Endothelial cell of umbilical vein (primary cell): ENCODE measurements around the gene HK3. TPM values are rescaled to one million over a fixed set of nuclear protein-coding genes. Genes with fewer than 3 reads are reported as not detected.

Experiments
- BruUV-seq: library from RNA; stranded (reverse); fragments of 400-500 nt; replicated peaks from 2 replicates; lab custom pipeline; 2021; lab: Mats Ljungman, UMichigan
- CTCF ChIA-PET: fragments of 300-600, 350-600 bp; sonication (Branson Sonifier 250); formaldehyde crosslinking; loops from one replicate; lab custom pipeline; 2021; ENCODE audit warnings: antibody characterized with exemption, inconsistent platforms; lab: Charles Lee
- POLR2A ChIA-PET: fragments of 300-600, 350-600 bp; sonication (Branson Sonifier 250); formaldehyde crosslinking; loops from one replicate; lab custom pipeline; 2021; ENCODE audit warnings: antibody characterized with exemption, inconsistent platforms; lab: Charles Lee
- DNase-seq: peaks from one replicate; pipeline ENCODE4 v3.0.0-alpha.2; 2011; ENCODE audit warnings: low read depth, low spot score
- FAIRE-seq: peaks from 2 replicates; lab custom pipeline; 2011; peaks lifted over from hg19 to GRCh38; lab: Jason Lieb, UNC
- H2AFZ ChIP-seq: 2 replicates; pipeline ENCODE4 v1.6.0; 2012; ENCODE audit warnings: low read depth, low read length, control low read depth, inconsistent platforms
- H3K27ac ChIP-seq: 2 replicates; pipeline ENCODE4 v1.5.1; 2011; ENCODE audit warnings: low read depth, mild to moderate bottlenecking, control low read depth, low read length, moderate library complexity; ENCODE audit not compliant: insufficient read depth
- H3K27me3 ChIP-seq, 2 experiments: 2 replicates each; pipeline versions ENCODE4 v1.6.0 to v1.6.1; 2011; ENCODE audit warnings: low read length in 2 of 2, mixed read lengths in 1 of 2; ENCODE audit not compliant: control insufficient read depth in 2 of 2, insufficient read depth in 2 of 2
- H3K36me3 ChIP-seq, 2 experiments: 2 replicates in 1 of 2; 3 replicates in 1 of 2; pipeline ENCODE4 v1.5.1; 2011; ENCODE audit warnings: low read length in 2 of 2, mild to moderate bottlenecking in 1 of 2, moderate library complexity in 1 of 2; ENCODE audit not compliant: control insufficient read depth in 2 of 2, insufficient read depth in 2 of 2; ENCODE audit errors: extremely low read depth in 1 of 2
- H3K4me1 ChIP-seq: 3 replicates; pipeline ENCODE4 v1.5.1; 2011; ENCODE audit warnings: mild to moderate bottlenecking, low read length; ENCODE audit not compliant: control insufficient read depth, insufficient read depth; ENCODE audit errors: extremely low read depth
- H3K4me2 ChIP-seq: 2 replicates; pipeline ENCODE4 v1.6.1; 2011; ENCODE audit warnings: low read length, control low read depth, mixed read lengths; ENCODE audit not compliant: insufficient read depth
- H3K4me3 ChIP-seq, 3 experiments: fragments of 200-600 bp in 1 of 3; sonication (generic), shearing (Covaris generic) in 1 of 3; replicated peaks in 1 of 3; 2 replicates each; pipeline ENCODE4 v1.5.1; 2011 to 2016; ENCODE audit warnings: control low read depth in 3 of 3, low read length in 3 of 3, mild to moderate bottlenecking in 2 of 3, inconsistent platforms in 1 of 3, low read depth in 1 of 3, moderate library complexity in 1 of 3; ENCODE audit not compliant: insufficient read depth in 1 of 3
- H3K79me2 ChIP-seq: 2 replicates; pipeline ENCODE4 v1.6.0; 2012; ENCODE audit warnings: low read length, inconsistent platforms; ENCODE audit not compliant: control insufficient read depth, insufficient read depth
- H3K9ac ChIP-seq: replicated peaks from 2 replicates; pipeline ENCODE3; 2011; ENCODE audit warnings: low read length, control low read depth; ENCODE audit not compliant: insufficient read depth; ENCODE audit errors: extremely low read depth
- H3K9me1 ChIP-seq: replicated peaks from 3 replicates; pipeline ENCODE4 v1.6.0; 2011; ENCODE audit warnings: mild to moderate bottlenecking, low read length; ENCODE audit not compliant: control insufficient read depth, insufficient read depth; ENCODE audit errors: extremely low read depth
- H3K9me3 ChIP-seq: replicated peaks from 2 replicates; pipeline ENCODE4 v1.5.1; 2012; ENCODE audit warnings: low read length, inconsistent platforms; ENCODE audit not compliant: control insufficient read depth, insufficient read depth
- H4K20me1 ChIP-seq: replicated peaks from 2 replicates; pipeline ENCODE3; 2011; ENCODE audit warnings: mild to moderate bottlenecking, low read length; ENCODE audit not compliant: control insufficient read depth, insufficient read depth; ENCODE audit errors: extremely low read depth
- EZH2 ChIP-seq: IDR thresholded peaks from 2 replicates; pipeline ENCODE4 v1.6.1; 2012; ENCODE audit warnings: borderline replicate concordance, low read depth, mild to moderate bottlenecking, moderate library complexity, low read length, inconsistent platforms; ENCODE audit not compliant: severe bottlenecking
- FOS ChIP-seq: IDR thresholded peaks from 2 replicates; pipeline ENCODE4 v1.6.1; 2011; ENCODE audit warnings: mild to moderate bottlenecking, low read length, moderate library complexity, borderline replicate concordance; ENCODE audit not compliant: insufficient read depth
- GATA2 ChIP-seq: IDR thresholded peaks from 2 replicates; pipeline ENCODE4 v1.7.0; 2011; ENCODE audit warnings: low read depth, mild to moderate bottlenecking, moderate library complexity, mixed read lengths, low read length; ENCODE audit not compliant: insufficient read length, insufficient read depth
- JUN ChIP-seq: IDR thresholded peaks from 2 replicates; pipeline ENCODE4 v1.6.1; 2011; ENCODE audit warnings: borderline replicate concordance, low read depth; ENCODE audit not compliant: insufficient read length, insufficient read depth
- MYC ChIP-seq: IDR thresholded peaks from one replicate; pipeline ENCODE4 v1.6.1; 2011; ENCODE audit warnings: mild to moderate bottlenecking, low read depth, low read length
- POLR2A ChIP-seq: IDR thresholded peaks from 2 replicates; pipeline ENCODE4 v1.6.1; 2012; ENCODE audit warnings: low read depth, mild to moderate bottlenecking, control low read depth, low read length
- POLR2AphosphoS5 ChIP-seq: IDR thresholded peaks from 2 replicates; pipeline ENCODE4 v1.6.1; 2012; ENCODE audit warnings: low read depth, mild to moderate bottlenecking, control low read depth, low read length, moderate library complexity; ENCODE audit not compliant: insufficient read depth
- dilution Hi-C: fragments of 300-500 bp; cut with MboI; formaldehyde crosslinking; loops from one replicate; pipeline ENCODE4 v1.15.0; 2019; ENCODE audit warnings: low sequenced_read_pairs; ENCODE audit not compliant: extremely low pct_ligation_motif_present
- intact Hi-C: fragments of 100-400 bp; cut with micrococcal nuclease; formaldehyde crosslinking; loops from one replicate; pipeline ENCODE4 v1.10.0; 2022
- polyA plus RNA-seq, 4 experiments: library from polyadenylated mRNA; depleted of rRNA in 3 of 4; stranded (reverse) in 3 of 4; unstranded in 1 of 4; fragments of >200 nt; gene quantifications; 2 replicates each; pipeline versions ENCODE4 v1.2.1 to v1.2.3, GENCODE V29; 2011 to 2012; ENCODE audit warnings: missing spikeins in 1 of 4
- total RNA-seq: library from RNA; stranded (reverse); gene quantifications from 2 replicates; pipeline ENCODE4 v1.2.3, GENCODE V29; 2021
- TF ChIP-seq, protein P1 (sequence below), 2 donors: IDR thresholded peaks; 1 replicate in 1 of 2; 2 replicates in 1 of 2; pipeline ENCODE4 v1.5.1; 2011; ENCODE audit warnings: low read length in 2 of 2, mild to moderate bottlenecking in 2 of 2, moderate library complexity in 2 of 2, control low read depth in 1 of 2, inconsistent platforms in 1 of 2, low read depth in 1 of 2; ENCODE audit not compliant: insufficient read depth in 1 of 2; ENCODE audit errors: extremely low read depth in 1 of 2
- TF ChIP-seq, protein P2 (sequence below): IDR thresholded peaks from 2 replicates; pipeline ENCODE4 v1.6.1; 2011; ENCODE audit not compliant: insufficient read depth, insufficient read length

HK3 gene
- total and polyA plus RNA-seq, 2 donors (not counting 3 experiments of a cell fraction or from before 2014, with no cell fraction given) = not detected

DNA sequence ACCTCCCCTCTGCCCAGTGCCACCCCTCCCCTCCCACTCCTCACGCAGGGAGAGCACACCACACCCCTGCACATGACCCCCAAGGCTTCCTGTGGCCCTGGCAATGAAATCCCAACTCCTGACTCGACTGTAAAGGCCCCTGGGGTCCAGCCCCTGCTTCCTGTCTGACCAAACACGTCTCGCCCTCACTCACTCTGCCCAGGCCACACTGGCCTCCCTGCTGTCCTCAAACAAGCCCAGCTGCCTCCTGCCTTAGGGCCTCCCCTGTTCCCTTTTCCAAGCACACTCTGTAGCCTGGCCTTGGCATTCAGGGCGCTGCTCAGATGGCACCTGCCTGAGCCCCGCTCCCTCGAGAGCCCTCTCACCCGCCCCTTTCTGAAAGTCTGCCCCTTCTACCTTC lies 42.4 kb downstream of the HK3 start:
- Histone ChIP-seq H3K36me3 (no peaks in the 10 kb centered on the region), H3K9me1 (no peaks in the 10 kb centered on the region), H3K4me3 (no peak overlapping the region), H3K27ac (no peak overlapping the region), H3K79me2 (no peaks in the 10 kb centered on the region), H3K9me3 (no peaks in the 10 kb centered on the region), H3K9ac (no peak overlapping the region), H2AFZ (no peak overlapping the region), H3K27me3 (no peaks in the 10 kb centered on the region), H3K4me2 (no peak overlapping the region), H4K20me1 (no peaks in the 10 kb centered on the region), H3K4me1 (no peaks in the 10 kb centered on the region)
- no TSS peak for BruUV-seq
- FAIRE-seq (no peak), DNase-seq (no peak)
- ChIA-PET POLR2A (no interaction called here), CTCF (no interaction called here)
- intact Hi-C loops = no loop called here
- no peak for TF ChIP-seq EZH2
- TF ChIP-seq JUN = no peak
- TF ChIP-seq, protein P1, sequence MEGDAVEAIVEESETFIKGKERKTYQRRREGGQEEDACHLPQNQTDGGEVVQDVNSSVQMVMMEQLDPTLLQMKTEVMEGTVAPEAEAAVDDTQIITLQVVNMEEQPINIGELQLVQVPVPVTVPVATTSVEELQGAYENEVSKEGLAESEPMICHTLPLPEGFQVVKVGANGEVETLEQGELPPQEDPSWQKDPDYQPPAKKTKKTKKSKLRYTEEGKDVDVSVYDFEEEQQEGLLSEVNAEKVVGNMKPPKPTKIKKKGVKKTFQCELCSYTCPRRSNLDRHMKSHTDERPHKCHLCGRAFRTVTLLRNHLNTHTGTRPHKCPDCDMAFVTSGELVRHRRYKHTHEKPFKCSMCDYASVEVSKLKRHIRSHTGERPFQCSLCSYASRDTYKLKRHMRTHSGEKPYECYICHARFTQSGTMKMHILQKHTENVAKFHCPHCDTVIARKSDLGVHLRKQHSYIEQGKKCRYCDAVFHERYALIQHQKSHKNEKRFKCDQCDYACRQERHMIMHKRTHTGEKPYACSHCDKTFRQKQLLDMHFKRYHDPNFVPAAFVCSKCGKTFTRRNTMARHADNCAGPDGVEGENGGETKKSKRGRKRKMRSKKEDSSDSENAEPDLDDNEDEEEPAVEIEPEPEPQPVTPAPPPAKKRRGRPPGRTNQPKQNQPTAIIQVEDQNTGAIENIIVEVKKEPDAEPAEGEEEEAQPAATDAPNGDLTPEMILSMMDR (IDR thresholded peaks at IDR 0.05; ENCODE audit: extremely low read depth in 1 of 2, insufficient read depth in 1 of 2, low read depth in 1 of 2, low read length in 2 of 2) = no peak
- no peak for TF ChIP-seq FOS
- TF ChIP-seq POLR2AphosphoS5 = no peak
- TF ChIP-seq GATA2 = no peak
- no peak for TF ChIP-seq MYC
- no peak for TF ChIP-seq POLR2A
- TF ChIP-seq, protein P2, sequence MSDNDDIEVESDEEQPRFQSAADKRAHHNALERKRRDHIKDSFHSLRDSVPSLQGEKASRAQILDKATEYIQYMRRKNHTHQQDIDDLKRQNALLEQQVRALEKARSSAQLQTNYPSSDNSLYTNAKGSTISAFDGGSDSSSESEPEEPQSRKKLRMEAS = no peak
- dilution Hi-C loops = no loop called here
